ENCODE data around the gene PPP3CA.
A peak's percentile ranks its signal among the peaks of the same experiment; 100 is the strongest.

PPP3CA gene

DNA sequence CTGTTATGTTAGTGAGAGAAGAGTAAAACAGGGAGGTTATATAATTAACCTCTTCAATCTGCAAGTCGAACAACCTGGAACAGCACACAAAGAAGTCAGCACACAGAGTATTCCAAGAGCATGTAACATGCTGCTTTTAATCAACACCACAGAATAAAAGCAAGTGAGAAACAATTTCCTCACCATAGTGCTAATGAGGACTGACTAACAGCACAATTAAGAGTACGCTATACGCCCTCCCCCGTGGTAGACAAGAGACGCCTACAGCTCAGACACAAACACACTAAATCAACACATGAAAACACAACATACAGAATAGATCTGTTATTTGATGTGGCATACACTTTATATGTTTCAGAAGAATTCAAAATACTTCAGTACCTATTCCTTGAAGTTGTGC is 103.0 kb downstream of the PPP3CA start:
- ChIA-PET POLR2A (no interaction called here), CTCF (no interaction called here)
- Histone ChIP-seq H3K4me3 (ENCODE audit: control insufficient read depth in 1 of 7, extremely low read depth in 1 of 7, insufficient read depth in 4 of 7, low read depth in 2 of 7, low read length in 6 of 7) (no peak overlapping the region), H3K9me3 (ENCODE audit: control extremely low read depth in 1 of 5, control insufficient read depth in 4 of 5, insufficient read depth in 2 of 5, low read depth in 1 of 5, low read length in 4 of 5) (no peaks in the 10 kb centered on the region), H3K27ac (ENCODE audit: insufficient read depth in 1 of 2, low read depth in 1 of 2, low read length in 2 of 2, poor library complexity in 1 of 2, severe bottlenecking in 2 of 2) (no peak overlapping the region), H3K36me3 (ENCODE audit: control insufficient read depth in 4 of 4, insufficient read depth in 4 of 4, low read length in 3 of 4) (no peaks in the 10 kb centered on the region), H3K4me1 (ENCODE audit: control extremely low read depth in 1 of 4, control insufficient read depth in 4 of 4, insufficient read depth in 4 of 4, low read length in 3 of 4) (peaks cover 0 to 3% (median 1%) of the 10 kb centered on the region in 4 experiments), H3K27me3 (replicated peaks in 2 of 5; ENCODE audit: control insufficient read depth in 4 of 5, insufficient read depth in 5 of 5, low read length in 4 of 5) (no peaks in the 10 kb centered on the region)
- DNase-seq = no peak
- WGBS (ENCODE audit: insufficient coverage) = no CpG with 5 or more reads among the region's 5 CpGs

GRCh38 chr4:101242441-101242840 is 104.9 kb downstream of the PPP3CA start:
- H3K4me3 ChIP-seq (ENCODE audit: control insufficient read depth in 1 of 7, extremely low read depth in 1 of 7, insufficient read depth in 4 of 7, low read depth in 2 of 7, low read length in 6 of 7) = no peak overlapping the region
- peaks cover 6 to 11% (median 7%) of the 10 kb centered on the region in 4 experiments for H3K4me1 ChIP-seq (ENCODE audit: control extremely low read depth in 1 of 4, control insufficient read depth in 4 of 4, insufficient read depth in 4 of 4, low read length in 3 of 4)
- DNase-seq = no peak
- no peaks in the 10 kb centered on the region for H3K9me3 ChIP-seq (ENCODE audit: control extremely low read depth in 1 of 5, control insufficient read depth in 4 of 5, insufficient read depth in 2 of 5, low read depth in 1 of 5, low read length in 4 of 5)
- no peak overlapping the region for H3K27ac ChIP-seq (ENCODE audit: insufficient read depth in 1 of 2, low read depth in 1 of 2, low read length in 2 of 2, poor library complexity in 1 of 2, severe bottlenecking in 2 of 2)
- H3K36me3 ChIP-seq (ENCODE audit: control insufficient read depth in 4 of 4, insufficient read depth in 4 of 4, low read length in 3 of 4) = no peaks in the 10 kb centered on the region
- H3K27me3 ChIP-seq (replicated peaks in 2 of 5; ENCODE audit: control insufficient read depth in 4 of 5, insufficient read depth in 5 of 5, low read length in 4 of 5) = no peaks in the 10 kb centered on the region
- WGBS (ENCODE audit: insufficient coverage) = 100% methylated on average over 1 of the region's 1 CpG
- ChIA-PET CTCF (interaction anchor here (1.1 kb wide), 1 partner anchor 487 kb away, joined by 3 read pairs; no protein-coding TSS in a partner anchor), POLR2A (no interaction called here)

- Histone ChIP-seq H3K4me1 (ENCODE audit: control extremely low read depth in 1 of 4, control insufficient read depth in 4 of 4, insufficient read depth in 4 of 4, low read length in 3 of 4) (peaks cover 6 to 16% (median 7%) of the 10 kb centered on the region in 4 experiments), H3K4me3 (ENCODE audit: control insufficient read depth in 1 of 7, extremely low read depth in 1 of 7, insufficient read depth in 4 of 7, low read depth in 2 of 7, low read length in 6 of 7) (no peak overlapping the region), H3K27me3 (replicated peaks in 2 of 5; ENCODE audit: control insufficient read depth in 4 of 5, insufficient read depth in 5 of 5, low read length in 4 of 5) (no peaks in the 10 kb centered on the region), H3K36me3 (ENCODE audit: control insufficient read depth in 4 of 4, insufficient read depth in 4 of 4, low read length in 3 of 4) (peaks cover 0 to 2% (median 0%) of the 10 kb centered on the region in 4 experiments), H3K9me3 (ENCODE audit: control extremely low read depth in 1 of 5, control insufficient read depth in 4 of 5, insufficient read depth in 2 of 5, low read depth in 1 of 5, low read length in 4 of 5) (no peaks in the 10 kb centered on the region), H3K27ac (ENCODE audit: insufficient read depth in 1 of 2, low read depth in 1 of 2, low read length in 2 of 2, poor library complexity in 1 of 2, severe bottlenecking in 2 of 2) (no peak overlapping the region)
- WGBS (ENCODE audit: insufficient coverage) = no CpG with 5 or more reads among the region's 3 CpGs
- CTCF ChIA-PET = no interaction called here
- DNase-seq = no peak
- POLR2A ChIA-PET = no interaction called here
Measured at GRCh38 chr4:101240099-101240498, 107.2 kb downstream of the PPP3CA start.

DNA sequence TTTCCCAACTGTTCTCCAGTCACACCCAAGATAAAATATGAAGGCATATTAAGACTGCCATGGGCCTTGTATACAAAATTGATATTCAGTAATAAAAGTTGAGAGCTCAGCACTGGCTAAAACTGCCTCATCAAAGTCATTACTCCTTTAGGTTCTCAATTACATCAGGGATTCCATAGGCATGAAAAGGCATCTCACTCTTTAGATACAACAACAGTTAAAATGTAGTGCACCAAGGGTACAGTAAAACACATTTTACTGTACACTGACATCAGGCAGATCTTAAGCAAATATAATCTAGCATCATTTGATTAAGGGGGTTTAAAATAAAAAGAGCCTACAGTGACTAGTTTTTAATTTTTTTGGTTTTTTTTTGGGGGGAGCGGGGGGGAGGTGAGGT is 107.7 kb downstream of the PPP3CA start:
- Histone ChIP-seq H3K4me1 (ENCODE audit: control extremely low read depth in 1 of 4, control insufficient read depth in 4 of 4, insufficient read depth in 4 of 4, low read length in 3 of 4) (peaks cover 6 to 16% (median 7%) of the 10 kb centered on the region in 4 experiments), H3K36me3 (ENCODE audit: control insufficient read depth in 4 of 4, insufficient read depth in 4 of 4, low read length in 3 of 4) (peaks cover 0 to 2% (median 0%) of the 10 kb centered on the region in 4 experiments), H3K27me3 (replicated peaks in 2 of 5; ENCODE audit: control insufficient read depth in 4 of 5, insufficient read depth in 5 of 5, low read length in 4 of 5) (no peaks in the 10 kb centered on the region), H3K9me3 (ENCODE audit: control extremely low read depth in 1 of 5, control insufficient read depth in 4 of 5, insufficient read depth in 2 of 5, low read depth in 1 of 5, low read length in 4 of 5) (no peaks in the 10 kb centered on the region), H3K4me3 (ENCODE audit: control insufficient read depth in 1 of 7, extremely low read depth in 1 of 7, insufficient read depth in 4 of 7, low read depth in 2 of 7, low read length in 6 of 7) (no peak overlapping the region), H3K27ac (ENCODE audit: insufficient read depth in 1 of 2, low read depth in 1 of 2, low read length in 2 of 2, poor library complexity in 1 of 2, severe bottlenecking in 2 of 2) (no peak overlapping the region)
- no peak for DNase-seq
- ChIA-PET POLR2A (no interaction called here), CTCF (no interaction called here)
- no CpG with 5 or more reads among the region's 1 CpG for WGBS (ENCODE audit: insufficient coverage)

DNA sequence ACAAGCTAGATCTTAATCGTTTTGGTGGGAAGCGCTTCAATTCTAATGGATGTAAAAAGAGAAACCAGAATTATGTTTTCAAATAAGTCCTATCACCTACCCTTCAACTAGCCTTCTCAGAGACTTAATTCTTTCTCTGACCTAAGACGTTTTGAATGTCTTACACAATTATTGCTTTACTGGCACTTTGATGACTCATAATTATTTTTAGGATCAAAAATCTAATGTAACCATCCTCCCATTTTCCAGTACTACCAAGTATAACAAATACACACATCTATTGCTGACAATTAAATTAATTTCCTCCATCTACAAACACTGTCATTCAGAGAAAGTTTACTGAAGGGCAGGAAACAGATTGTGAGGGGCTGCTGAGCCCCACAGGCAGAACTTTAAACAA is 108.6 kb downstream of the PPP3CA start:
- WGBS (ENCODE audit: insufficient coverage) = no CpG with 5 or more reads among the region's 3 CpGs
- POLR2A ChIA-PET = no interaction called here
- H3K27me3 ChIP-seq (replicated peaks in 2 of 5; ENCODE audit: control insufficient read depth in 4 of 5, insufficient read depth in 5 of 5, low read length in 4 of 5) = no peaks in the 10 kb centered on the region
- peak overlapping the region in 1 of 7 experiments; percentile 28 for H3K4me3 ChIP-seq (ENCODE audit: control insufficient read depth in 1 of 7, extremely low read depth in 1 of 7, insufficient read depth in 4 of 7, low read depth in 2 of 7, low read length in 6 of 7)
- CTCF ChIA-PET = interaction anchor here (1.2 kb wide), 1 partner anchor 26 kb away, joined by 3 read pairs; no protein-coding TSS in a partner anchor
- DNase-seq = peak in 2 of 3 donors; percentile 34 to 52
- no peaks in the 10 kb centered on the region for H3K9me3 ChIP-seq (ENCODE audit: control extremely low read depth in 1 of 5, control insufficient read depth in 4 of 5, insufficient read depth in 2 of 5, low read depth in 1 of 5, low read length in 4 of 5)
- peak overlapping the region in 1 of 2 experiments; percentile 17 for H3K27ac ChIP-seq (ENCODE audit: insufficient read depth in 1 of 2, low read depth in 1 of 2, low read length in 2 of 2, poor library complexity in 1 of 2, severe bottlenecking in 2 of 2)
- peaks cover 6 to 16% (median 7%) of the 10 kb centered on the region in 4 experiments for H3K4me1 ChIP-seq (ENCODE audit: control extremely low read depth in 1 of 4, control insufficient read depth in 4 of 4, insufficient read depth in 4 of 4, low read length in 3 of 4)
- peaks cover 0 to 2% (median 0%) of the 10 kb centered on the region in 4 experiments for H3K36me3 ChIP-seq (ENCODE audit: control insufficient read depth in 4 of 4, insufficient read depth in 4 of 4, low read length in 3 of 4)

DNA sequence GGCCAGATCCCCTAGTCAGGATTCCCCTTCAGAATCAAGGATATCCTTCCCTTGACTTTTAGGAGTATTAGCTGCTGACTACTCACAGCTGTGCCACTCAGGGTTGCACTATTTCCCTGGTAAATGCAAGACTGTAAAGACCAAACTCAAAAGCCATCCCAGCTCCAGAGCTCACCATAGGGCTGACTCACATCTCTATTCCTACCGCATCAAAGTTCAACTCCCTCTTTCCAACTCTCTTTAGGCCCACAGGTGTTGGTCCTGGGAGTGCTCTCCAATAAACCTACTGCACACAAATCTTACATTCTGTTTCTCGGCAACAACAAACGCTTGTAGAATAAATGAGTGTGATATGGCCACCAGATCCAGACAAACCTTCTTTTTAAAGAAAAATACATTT is 109.6 kb downstream of the PPP3CA start:
- Histone ChIP-seq H3K4me3 (ENCODE audit: control insufficient read depth in 1 of 7, extremely low read depth in 1 of 7, insufficient read depth in 4 of 7, low read depth in 2 of 7, low read length in 6 of 7) (no peak overlapping the region), H3K36me3 (ENCODE audit: control insufficient read depth in 4 of 4, insufficient read depth in 4 of 4, low read length in 3 of 4) (peaks cover 0 to 2% (median 0%) of the 10 kb centered on the region in 4 experiments), H3K9me3 (ENCODE audit: control extremely low read depth in 1 of 5, control insufficient read depth in 4 of 5, insufficient read depth in 2 of 5, low read depth in 1 of 5, low read length in 4 of 5) (no peaks in the 10 kb centered on the region), H3K4me1 (ENCODE audit: control extremely low read depth in 1 of 4, control insufficient read depth in 4 of 4, insufficient read depth in 4 of 4, low read length in 3 of 4) (peaks cover 6 to 16% (median 7%) of the 10 kb centered on the region in 4 experiments), H3K27me3 (replicated peaks in 2 of 5; ENCODE audit: control insufficient read depth in 4 of 5, insufficient read depth in 5 of 5, low read length in 4 of 5) (no peaks in the 10 kb centered on the region), H3K27ac (ENCODE audit: insufficient read depth in 1 of 2, low read depth in 1 of 2, low read length in 2 of 2, poor library complexity in 1 of 2, severe bottlenecking in 2 of 2) (no peak overlapping the region)
- DNase-seq = no peak
- WGBS (ENCODE audit: insufficient coverage) = no CpG with 5 or more reads among the region's 3 CpGs
- CTCF ChIA-PET = interaction anchor here (1.2 to 1.4 kb wide), 2 partner anchors 8 to 25 kb away, joined by 3 read pairs; no protein-coding TSS in a partner anchor
- POLR2A ChIA-PET = interaction anchor here (0.5 kb wide), 1 partner anchor 256 kb away, joined by 7 read pairs; no protein-coding TSS in a partner anchor

DNA sequence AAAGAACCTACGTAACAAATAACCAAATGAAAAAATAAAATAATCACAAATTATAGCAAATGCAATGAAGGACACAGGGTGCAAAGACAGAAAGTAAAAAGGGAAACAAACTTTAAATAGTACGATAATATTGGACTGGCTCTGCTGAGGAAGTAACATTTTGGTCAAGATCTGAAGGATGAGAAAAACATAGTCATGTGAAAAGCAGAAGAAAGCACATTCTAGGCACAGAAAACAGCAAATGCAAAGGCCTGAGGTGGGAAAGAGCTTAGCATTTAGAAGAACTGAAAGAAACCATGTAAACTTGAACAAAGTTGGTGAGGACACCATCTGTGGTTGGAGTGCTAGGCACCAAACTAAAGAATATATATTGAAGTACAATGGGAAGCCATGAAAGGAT is 111.2 kb downstream of the PPP3CA start:
- POLR2A ChIA-PET = no interaction called here
- H3K36me3 ChIP-seq (ENCODE audit: control insufficient read depth in 4 of 4, insufficient read depth in 4 of 4, low read length in 3 of 4) = peaks cover 0 to 2% (median 0%) of the 10 kb centered on the region in 4 experiments
- CTCF ChIA-PET = no interaction called here

More for the DNA sequence above, 111.2 kb downstream of the PPP3CA start:
- 55% methylated on average over 1 of the region's 2 CpGs for WGBS (ENCODE audit: insufficient coverage)
- DNase-seq = peak in 1 of 3 donors; percentile 46
- Histone ChIP-seq H3K4me3 (ENCODE audit: control insufficient read depth in 1 of 7, extremely low read depth in 1 of 7, insufficient read depth in 4 of 7, low read depth in 2 of 7, low read length in 6 of 7) (no peak overlapping the region), H3K4me1 (ENCODE audit: control extremely low read depth in 1 of 4, control insufficient read depth in 4 of 4, insufficient read depth in 4 of 4, low read length in 3 of 4) (peaks cover 6 to 16% (median 7%) of the 10 kb centered on the region in 4 experiments), H3K27ac (ENCODE audit: insufficient read depth in 1 of 2, low read depth in 1 of 2, low read length in 2 of 2, poor library complexity in 1 of 2, severe bottlenecking in 2 of 2) (no peak overlapping the region), H3K9me3 (ENCODE audit: control extremely low read depth in 1 of 5, control insufficient read depth in 4 of 5, insufficient read depth in 2 of 5, low read depth in 1 of 5, low read length in 4 of 5) (no peaks in the 10 kb centered on the region), H3K27me3 (replicated peaks in 2 of 5; ENCODE audit: control insufficient read depth in 4 of 5, insufficient read depth in 5 of 5, low read length in 4 of 5) (no peaks in the 10 kb centered on the region)

Measured in common myeloid progenitor, CD34-positive (primary cell).